Effector CD8-positive, alpha-beta T cell (primary cell): ENCODE data around the gene PLS1.
"Not testable (repeated sequence)": the region's sequence is repeated elsewhere in the genome, so short reads cannot be mapped to it uniquely, and the experiment has no call there.

Experiments
- DNase-seq: peaks from one replicate; lab custom pipeline; 2025; lab: John Stamatoyannopoulos, UW

PLS1 gene

GRCh38 chr3:142693136-142693853 is 97.1 kb downstream of the PLS1 start:
- no peak for DNase-seq

- no peak for DNase-seq
These were observed 98.0 kb downstream of the PLS1 start for GRCh38 chr3:142694225-142694624.

- DNase-seq, result no peak
These were observed 109.0 kb downstream of the PLS1 start for GRCh38 chr3:142705198-142705597.

GRCh38 chr3:142706321-142707127 is 110.3 kb downstream of the PLS1 start:
- no peak for DNase-seq

- DNase-seq, result no peak
These were observed 113.0 kb downstream of the PLS1 start for GRCh38 chr3:142709207-142709606.

GRCh38 chr3:142714882-142715281 is 118.7 kb downstream of the PLS1 start:
- not testable (repeated sequence) for DNase-seq

GRCh38 chr3:142716102-142716501 is 119.9 kb downstream of the PLS1 start:
- DNase-seq, result no peak

GRCh38 chr3:142723665-142723967 is 127.4 kb downstream of the PLS1 start:
- no peak for DNase-seq

- peak; percentile 70 for DNase-seq
These were observed 127.9 kb downstream of the PLS1 start, which contains the start of gene TRPC1 for GRCh38 chr3:142723968-142724681. Gene TRPC1, plus strand, starts transcription at chr3:142724034. Its CDS starts 526 bp downstream, at chr3:142724560.

DNA sequence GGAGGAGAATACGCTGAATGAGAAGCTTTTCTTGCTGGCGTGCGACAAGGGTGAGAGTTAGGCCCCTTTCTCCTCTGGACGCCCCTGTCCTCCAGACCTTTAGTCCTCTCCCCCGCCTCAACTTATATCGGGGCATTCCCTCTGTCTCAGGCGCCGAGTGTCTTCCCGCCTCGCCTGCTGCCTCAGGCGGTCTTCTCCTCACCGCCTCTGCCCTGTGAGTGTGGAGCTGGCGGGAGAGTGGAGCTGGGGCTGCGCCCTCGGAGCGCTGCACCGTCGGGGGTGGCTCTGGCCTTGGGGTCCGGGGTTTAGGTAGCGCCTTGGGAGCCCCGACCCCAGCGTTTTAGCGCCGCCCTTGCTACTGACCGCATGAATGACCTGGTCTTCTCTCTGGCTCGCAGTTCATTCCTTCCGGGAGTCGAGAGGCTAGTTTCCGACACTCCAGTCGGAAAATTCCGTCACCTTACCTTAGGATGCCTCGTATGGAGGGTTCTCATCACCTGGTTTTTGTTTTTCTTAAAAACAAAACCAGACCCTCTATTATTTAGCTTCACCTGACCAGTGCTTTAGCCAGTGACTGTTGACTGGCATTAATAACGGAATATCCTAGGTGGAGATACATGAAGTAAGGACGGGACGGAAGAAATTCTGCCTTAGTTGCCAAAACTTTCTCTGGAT is 128.6 kb downstream of the PLS1 start:
- peak; percentile 1 for DNase-seq

DNA sequence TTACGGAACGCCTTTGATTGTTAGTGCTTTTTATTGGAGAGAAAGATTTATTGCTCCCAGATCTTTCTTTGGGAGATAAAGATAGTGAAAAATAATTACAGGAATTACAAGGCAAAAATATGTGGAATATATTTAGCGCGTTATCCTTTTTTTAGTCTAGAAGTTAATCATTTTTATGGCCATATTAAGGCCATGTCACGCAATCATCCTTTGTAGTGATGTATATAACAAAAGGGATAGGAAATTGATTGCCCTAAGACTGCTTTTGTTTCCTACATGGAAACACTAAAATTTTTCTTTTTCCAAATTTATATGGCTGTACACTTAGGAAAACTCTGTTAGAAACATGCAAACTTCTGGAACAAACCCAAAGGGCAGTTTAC is 129.2 kb downstream of the PLS1 start:
- no peak for DNase-seq

GRCh38 chr3:142726017-142726416 is 129.8 kb downstream of the PLS1 start:
- DNase-seq, result no peak

DNA sequence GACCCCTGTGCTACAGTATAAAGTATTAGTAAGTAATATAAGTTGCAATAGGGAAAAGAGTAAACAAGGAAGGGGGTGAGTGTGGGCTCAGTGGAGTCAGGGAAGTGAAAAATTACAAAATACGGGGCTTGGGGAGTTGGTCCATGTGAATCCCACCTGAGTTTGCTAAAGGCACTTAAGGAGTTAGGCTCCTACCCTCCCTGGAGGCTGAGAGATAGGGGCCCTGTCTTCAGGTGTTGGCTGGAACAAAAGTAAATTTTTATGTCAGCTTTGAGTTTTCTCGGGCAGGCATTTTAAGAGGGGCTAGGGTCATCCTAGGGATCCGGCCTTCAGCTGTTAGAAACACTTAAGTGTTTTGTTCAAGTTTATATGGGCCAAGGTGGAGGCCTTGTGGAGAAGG is 135.9 kb downstream of the PLS1 start:
- no peak for DNase-seq

DNA sequence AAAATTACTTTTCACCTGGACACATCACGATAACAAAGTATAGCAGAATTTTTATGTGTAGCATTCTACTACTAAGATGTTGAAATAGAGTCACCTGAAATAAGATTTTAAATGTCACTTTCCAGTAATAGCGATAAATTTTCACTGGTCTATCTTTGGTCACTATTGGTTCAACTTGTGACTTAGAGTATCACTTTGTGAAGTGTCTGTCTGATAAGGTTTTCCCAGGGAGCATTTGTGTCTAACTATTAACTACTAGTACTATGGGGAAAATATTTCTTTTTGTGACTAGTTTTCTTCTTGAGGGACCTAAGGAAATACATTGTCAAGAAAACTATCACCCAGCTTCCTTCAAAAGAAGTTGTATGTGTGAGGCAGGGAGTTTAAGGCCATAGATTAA is 138.6 kb downstream of the PLS1 start:
- DNase-seq, result no peak

DNA sequence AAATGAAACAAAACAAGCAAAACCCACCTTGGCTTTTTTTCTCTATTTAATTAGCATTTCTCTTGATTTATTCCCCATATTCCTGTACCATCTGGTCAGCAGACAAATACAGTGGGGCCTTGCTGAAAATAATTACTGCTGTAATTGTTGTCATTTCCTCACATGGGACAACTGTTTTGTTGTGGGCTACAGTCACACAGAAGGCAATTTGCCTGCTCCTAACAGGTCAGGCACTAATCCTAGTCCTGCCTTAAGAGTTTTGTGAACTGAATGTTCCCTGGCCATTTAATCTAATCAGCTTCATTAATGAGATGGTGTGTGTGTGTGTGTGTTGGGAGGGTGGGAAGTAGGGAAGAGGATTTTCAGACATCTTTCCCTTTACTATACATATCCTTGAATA is 139.3 kb downstream of the PLS1 start:
- DNase-seq, result no peak

GRCh38 chr3:142738396-142738795 is 142.2 kb downstream of the PLS1 start:
- no peak for DNase-seq

- DNase-seq, result no peak
These were observed 150.5 kb downstream of the PLS1 start for GRCh38 chr3:142746646-142747045.

GRCh38 chr3:142750531-142750930 is 154.3 kb downstream of the PLS1 start:
- DNase-seq, result not testable (repeated sequence)

DNA sequence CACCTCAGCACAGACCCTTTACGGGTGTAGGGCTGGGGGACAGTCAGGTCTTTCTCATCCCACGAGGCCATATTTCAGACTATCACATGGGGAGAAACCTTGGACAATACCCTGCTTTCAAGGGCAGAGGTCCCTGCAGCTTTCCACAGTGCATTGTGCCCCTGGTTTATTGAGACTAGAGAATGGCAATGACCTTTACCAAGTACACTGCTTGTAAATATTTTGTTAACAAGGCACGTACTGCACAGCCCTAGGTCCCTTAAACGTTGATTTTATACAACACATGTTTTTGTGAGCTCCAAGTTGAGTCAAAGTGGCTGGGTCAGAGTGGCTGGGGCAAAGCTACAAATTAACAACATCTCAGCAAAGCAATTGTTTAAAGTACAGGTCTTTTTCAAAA is 156.4 kb downstream of the PLS1 start:
- DNase-seq, result not testable (repeated sequence)

GRCh38 chr3:142754494-142754893 is 158.3 kb downstream of the PLS1 start:
- no peak for DNase-seq
